Adrenal gland (tissue), 5 donors: Measurements from ENCODE around the gene ATP6V0D1.

Experiments used
- CTCF ChIP-seq, 6 experiments: fragments of 450-650 bp in 4 of 6; fragments of 200-600 bp in 2 of 6; sonication (generic) in 1 of 6; IDR thresholded peaks; 1 replicate in 5 of 6; 2 replicates in 1 of 6; pipeline versions ENCODE4 v1.5.1 to v1.8.0; 2016 to 2021; ENCODE audit warnings: antibody characterized with exemption in 6 of 6, mild to moderate bottlenecking in 2 of 6, moderate library complexity in 1 of 6
- POLR2A ChIP-seq, 2 donors: fragments of 450-650 bp; IDR thresholded peaks; one replicate each; pipeline ENCODE4 v1.6.1; 2017; ENCODE audit warnings: antibody characterized with exemption in 2 of 2, mild to moderate bottlenecking in 2 of 2, moderate library complexity in 1 of 2
- donor health status: DM: no; HTN: no; CAD: no.

GRCh38 chr16:67397812-67398545, 83.0 kb downstream of the ATP6V0D1 start:
- TF ChIP-seq CTCF (IDR thresholded peaks at IDR 0.05) (no peak), POLR2A (IDR thresholded peaks at IDR 0.05) (no peak)
